Cerebellar nuclear complex (tissue), 1 donor: ENCODE results near the gene RAB7B.

Source experiments
- DNase-seq, 2 experiments: peaks; one replicate each; lab custom pipeline; 2025; lab: John Stamatoyannopoulos, UW

The RAB7B gene

DNA sequence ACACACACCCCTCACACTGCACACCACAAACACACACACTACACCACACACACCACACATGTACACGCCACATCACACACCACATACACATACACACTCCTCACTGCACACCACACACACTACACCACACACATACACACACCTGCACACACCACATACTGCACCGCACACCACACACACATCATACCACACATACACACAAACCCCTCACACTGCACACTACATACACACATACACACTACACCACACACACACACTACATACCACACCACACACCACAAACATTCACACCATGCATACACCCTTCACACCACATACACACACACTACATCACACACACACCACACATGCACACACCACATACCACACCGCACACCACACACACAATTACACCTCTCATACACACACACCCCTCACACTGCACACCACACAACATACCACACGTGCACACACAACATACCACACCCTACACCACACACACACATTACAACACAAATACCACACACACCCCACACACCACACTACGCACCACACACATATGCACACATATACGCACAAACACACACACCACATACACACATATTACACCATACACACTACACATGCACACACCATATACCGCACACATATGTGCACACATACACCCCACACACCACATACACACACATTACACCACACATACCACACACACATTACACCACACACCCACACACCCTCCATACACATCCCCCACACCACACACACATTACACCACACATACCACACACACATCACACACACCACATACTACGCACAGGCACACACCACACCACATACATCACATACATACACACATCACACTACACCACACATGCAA lies 29.6 kb downstream of the RAB7B start:
- no peak for DNase-seq

DNA sequence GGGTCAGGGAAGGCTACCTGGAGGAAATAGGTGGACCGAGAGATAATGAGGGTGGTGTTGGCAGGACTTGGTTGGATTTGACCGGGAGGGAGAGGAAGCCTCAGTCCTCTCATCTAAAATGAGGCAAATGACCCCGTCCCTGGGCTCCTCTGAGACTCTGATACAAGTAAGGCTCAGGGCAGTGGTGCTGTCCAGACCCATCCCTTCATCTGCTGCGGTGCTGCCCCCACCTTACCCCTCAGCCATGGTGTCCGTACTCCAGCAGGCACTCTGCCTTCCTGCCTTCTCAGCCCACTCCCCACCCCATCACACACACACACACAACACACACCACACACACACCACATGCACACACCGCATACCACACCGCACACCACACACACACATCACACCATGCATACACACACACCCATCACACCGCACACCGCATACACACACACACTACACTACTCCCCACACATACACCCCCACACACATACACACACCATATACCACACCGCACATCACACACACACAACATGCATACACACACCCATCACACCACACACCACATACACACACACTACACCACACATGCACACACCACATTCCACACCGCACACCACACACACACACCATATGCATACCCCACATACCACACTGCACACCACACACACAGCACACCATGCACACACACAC lies 30.6 kb downstream of the RAB7B start:
- DNase-seq, result no peak

DNA sequence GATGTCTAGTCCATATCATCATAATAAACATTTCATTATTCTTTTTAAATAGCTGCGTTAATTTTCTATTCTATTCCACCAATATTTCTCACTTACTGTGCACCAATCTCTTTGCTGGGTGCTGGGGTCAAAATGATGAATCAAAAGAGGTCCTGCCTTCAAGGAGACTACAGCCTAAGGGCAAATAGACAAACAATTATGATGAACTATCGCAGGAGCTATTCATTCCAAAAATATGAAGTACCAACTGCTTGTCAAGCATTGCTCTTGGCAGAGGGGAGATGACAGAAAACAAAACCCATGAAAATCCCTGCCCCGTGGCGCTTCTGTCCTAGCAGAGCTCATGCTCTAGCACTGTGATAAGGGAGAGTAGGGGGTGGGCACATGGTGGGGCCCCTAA lies 31.1 kb downstream of the RAB7B start:
- DNase-seq, result no peak

DNA sequence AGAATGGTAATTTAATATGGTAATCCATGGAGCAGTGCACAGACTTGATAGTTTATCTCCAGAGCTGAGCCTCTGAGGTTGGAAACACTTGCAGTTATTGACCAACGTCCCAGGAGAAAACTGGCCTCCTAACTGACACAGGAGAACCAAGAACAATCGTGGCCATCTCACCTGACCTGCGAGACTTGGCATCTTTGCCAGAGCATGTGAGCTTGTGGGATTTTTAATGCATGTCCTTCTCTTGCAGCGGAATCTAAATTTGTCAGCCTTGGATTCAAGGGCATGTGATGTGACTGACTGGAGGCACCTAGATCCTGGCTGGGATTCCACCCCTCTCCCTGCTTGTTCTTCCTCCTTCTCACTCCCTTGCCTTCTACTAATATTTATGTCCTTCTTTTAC lies 32.1 kb downstream of the RAB7B start:
- no peak for DNase-seq

DNA sequence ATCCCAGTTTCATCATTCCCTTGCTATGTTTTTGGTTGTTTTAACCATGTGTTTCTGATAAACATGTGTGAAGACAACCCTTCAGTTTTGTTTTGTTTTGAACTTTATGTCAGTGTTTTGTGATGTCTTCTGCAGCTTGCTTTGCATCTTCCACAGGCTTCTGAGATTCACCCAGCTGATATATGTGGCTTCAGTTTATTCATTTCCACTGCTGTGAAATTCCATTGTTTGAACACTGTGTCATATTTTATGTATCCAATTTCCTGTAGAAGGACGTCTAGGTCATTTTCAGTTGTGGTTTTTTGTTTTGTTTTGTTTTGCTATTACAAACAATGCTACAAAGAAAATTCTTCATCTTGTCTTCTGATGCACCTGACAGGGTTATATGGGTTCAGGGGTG lies 32.7 kb downstream of the RAB7B start:
- DNase-seq, result no peak

DNA sequence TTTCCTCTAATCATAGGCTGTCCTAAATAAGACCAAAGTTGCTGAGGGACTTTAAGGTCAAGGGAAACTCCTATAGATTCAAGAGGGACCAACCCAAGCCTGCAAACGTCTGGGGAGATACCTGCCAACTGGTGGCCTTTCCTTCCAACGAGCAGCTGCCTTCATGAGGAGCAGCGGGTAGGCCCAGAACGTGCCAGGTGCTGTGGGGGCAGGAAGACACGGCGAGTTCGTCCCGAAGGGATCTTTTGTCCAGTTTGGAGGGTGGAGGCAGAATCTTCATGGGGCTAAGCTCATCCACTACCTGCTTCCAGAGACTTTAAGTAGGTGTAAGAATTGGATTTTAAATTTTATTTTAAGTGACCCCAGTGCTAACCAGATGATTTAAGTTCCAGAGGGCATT lies 34.0 kb downstream of the RAB7B start:
- no peak for DNase-seq

DNA sequence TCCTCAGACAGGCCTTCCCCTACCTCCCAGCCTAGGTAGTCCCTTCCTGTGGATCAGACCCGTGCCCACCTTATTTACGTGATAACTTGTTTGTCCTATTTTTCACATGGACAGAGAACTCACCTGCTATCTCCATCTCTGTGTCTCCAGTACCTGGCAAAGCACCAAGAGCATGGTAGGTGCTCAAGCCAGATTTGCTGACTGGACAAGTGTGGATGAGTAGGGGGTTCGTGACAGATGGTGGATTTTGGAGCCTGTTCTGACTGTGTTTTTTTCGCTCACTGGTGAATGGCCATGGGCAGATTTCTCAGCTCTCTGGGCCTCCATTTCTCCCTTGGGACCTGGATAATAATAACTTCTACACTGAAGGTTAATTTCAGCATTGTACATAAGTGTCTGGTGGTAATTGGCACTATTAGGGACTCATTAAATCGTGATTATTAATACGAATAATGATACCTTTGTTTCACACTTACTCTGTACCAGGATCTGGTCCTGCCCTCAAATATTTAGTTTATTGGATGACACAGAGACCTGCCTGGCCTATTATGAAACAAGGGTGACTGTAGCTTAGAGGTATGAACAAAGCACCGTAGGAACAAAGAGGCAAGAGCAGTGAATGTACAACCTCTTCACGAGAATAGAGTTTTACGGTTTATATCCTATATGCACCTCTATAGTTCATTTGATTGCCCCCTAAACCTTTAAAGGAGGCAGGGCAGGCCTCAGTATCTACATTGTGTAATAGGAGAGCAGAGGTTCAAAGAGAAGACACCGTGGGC lies 35.5 kb downstream of the RAB7B start:
- no peak for DNase-seq

DNA sequence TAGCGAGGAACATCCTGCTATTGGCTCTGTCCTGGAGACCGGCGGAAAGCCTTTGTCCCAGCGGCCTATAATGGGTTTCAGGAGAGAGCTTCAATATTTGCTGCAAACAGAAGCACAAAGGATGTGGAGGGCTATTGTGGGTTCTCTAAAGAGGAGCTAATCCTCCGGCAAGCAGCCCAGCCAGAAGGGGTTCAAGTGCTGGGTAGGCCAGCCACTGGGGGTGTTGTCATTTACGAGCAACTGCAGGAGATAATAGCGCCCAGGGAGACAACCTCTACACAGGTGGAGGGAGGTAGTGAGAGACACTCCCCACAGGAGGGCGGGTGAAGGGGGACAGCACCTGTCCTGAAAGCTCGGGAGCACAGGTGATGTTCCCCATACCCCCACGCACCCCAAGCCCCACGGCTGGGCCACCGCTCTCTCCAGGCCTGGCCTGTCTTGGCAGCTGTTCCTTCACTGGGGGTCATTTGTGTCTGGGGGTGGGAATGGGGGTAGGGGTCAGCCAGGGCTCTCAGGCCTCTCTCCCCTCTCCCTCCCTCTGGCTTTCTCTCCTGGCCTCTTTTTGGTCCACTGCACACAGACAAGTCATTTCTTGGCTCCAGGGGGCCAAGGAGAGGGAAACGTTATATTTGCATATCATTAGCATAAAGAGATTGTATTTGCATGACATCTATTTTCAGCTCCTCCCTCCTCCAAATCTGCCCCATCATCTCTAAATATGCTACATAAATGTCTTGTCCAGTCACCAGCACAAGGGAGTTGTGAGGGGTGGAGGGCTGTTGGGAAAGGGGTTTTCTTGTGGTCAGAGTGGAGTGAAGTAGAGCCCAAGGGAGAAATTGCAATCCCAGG lies 37.9 kb downstream of the RAB7B start:
- no peak for DNase-seq

DNA sequence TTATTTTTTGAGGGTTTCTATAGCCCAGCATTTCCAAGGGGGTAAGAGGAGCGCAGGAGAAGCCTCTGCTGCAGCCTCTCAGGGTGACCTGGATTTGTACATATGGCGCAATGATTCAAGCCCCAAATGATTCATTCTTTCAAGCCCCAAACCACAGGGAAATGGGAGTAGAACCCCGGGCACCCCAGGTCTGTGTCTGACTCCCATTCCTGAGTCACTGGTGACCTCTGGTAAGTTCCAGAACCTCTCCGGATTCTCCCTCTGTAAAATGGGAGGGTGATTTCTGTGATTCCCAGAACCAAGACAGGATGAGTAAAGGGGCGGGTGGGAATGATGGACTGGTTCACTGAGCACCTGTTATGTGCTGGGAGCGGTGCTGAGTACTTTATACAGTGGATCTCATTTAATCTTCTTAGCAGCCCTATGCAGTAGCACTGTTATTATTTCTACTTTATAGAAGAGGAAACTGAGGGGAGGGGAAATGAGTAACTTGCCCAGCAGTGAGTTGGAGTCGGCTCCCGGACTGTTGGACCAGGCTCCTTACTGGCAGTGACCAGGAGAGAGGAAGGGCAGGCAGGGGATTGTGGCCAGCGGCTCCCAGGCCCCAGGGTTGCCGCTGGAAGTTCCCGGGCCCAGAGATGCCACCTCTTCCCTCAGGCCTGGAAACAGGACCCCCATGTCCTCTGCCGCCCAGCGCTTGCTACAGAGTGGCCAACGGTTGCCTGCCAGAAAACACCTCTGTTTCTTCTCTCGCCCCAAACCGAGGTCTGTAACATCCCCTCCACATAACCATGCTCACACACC lies 39.6 kb downstream of the RAB7B start:
- no peak for DNase-seq

DNA sequence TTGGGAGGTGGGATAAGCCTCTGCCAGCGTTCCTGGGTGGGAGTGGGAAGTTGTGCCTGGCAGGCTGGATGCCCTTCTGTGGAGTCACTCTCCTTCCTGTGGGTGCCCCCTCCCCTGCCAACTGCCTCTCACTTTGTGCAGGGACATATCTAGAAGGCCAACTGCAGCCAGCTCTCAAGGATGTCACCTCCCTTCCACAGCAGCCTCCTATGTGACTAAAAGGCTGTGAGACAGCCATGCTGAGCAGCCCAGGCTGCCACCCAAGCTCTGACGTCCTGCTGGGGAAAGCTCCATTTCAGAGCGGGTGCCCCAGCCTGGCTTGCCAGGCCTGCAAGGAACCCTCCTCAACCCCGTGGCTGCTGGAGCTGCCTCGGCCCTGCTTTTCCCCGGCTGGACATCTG lies 40.4 kb downstream of the RAB7B start:
- DNase-seq, result no peak

DNA sequence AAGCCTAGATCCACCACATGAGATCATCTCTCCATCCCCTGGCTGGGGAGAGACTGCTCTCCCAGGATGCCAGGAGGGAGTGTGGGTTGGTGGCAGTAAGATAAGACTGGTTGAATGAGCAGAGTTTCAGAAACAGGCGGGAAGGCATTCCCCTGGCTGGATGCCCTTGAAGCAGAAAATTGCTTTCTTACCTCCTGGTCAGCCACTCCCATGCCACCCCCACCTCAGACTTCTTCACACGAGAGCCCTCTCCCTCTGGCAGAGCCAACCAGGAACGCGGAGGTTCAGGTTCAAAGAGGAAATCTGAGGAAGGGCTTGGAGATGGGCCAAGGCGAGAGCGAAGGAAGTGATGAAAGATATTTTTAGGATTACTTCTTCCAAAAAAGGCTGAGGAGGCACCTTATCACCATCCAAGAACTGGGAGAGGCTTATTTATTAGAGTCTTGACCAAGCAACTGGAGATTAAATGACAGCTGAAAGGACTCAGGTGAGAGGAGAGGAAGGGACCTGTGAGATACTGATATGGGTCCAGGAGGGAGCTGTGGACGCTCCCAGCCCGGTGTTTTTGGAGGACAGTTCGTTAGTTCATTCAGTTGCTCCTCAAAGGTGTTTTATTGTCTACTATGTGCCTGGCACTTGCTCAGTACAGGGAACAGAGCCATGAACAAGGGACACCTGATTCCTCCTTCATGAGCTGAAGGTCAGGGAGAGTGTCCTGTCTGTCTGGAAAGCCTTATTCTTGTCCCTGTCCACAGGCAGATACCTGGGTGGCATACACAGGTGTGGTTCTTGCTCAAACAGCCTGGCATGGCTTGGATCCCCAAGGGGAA lies 41.0 kb downstream of the RAB7B start:
- no peak for DNase-seq

DNA sequence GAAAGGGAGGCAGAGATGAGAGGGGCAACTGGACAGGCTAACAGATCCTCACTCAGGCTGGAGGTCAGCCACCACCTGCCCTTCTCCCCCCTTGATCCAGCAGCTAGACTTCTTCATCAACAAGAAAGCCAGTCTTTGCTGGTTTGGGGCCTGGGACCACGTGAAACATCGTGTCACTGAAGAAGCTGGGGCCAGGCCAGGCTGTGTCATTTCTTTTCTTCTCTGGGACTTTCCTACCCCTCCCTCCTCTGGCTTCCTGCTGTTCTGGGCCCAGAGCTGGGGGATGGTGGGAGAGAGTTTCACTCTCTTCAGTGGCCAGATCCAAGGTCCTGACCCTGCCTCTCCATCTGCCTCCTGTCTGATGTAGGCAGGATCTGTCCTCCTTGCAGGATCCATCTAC lies 41.8 kb downstream of the RAB7B start:
- no peak for DNase-seq

DNA sequence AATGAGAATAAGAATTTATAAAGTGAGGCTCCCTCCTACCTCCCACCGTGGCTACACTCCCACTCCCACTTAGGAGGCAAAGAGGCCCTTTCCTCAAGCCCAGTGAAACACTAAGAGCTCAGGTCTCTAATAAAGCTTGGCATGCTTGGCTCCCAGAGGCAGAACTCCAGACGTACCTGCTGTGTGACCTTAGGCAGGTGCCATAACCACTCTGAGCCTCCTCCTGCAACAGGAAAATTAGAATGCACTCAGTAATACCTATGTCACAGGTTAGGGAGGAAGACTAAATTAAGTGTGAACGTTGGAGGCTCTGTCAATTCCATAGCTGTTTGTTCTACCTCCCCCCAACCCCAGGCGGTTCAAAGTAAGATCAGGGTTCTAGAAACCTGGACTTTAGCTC lies 43.4 kb downstream of the RAB7B start:
- DNase-seq, result no peak

DNA sequence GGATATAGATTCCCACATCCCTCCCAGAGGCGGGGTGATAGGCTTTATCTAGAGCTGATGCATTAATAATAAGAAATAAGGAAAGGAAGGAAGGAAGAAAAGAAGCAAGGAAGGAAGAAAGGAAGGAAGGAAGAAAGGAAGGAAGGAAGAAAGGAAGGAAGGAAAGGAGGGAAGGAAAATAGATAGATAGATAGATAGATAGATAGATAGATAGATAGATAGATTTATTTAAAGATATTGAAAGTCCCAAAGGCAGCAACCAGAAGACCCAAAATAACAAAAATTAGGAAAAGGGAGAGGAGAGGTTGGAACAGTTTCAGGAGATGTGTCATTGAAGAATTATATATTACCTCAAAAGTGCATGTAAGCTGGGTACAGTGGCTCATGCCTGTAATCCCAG lies 47.7 kb downstream of the RAB7B start:
- no peak for DNase-seq

DNA sequence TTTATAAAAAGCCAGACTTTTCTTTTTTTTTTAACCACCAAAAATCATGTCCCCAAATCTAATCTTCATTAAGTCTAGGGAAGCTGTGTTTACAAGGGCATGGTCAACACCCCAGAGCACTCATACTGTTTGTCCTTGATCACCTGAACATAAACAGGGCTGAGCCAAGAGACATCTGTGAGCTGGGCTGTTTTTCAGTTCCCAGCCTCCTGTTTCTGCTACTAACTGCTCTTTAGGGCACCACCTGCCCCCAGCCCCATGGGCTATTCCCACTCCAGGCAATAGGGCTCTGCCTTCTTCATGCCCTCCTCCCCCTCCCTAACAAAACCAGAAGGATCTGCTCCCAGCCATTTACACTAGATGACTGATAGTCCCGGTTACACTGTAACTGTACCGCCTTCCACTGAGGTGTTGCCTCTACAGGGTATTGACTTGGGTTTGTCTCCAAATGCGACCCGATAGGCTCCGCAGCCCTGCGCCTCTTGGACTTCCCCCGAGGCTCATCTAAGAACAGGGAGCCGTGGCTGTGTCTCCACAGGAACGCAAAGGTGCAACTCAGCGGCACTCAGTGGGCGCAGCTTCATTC lies 48.3 kb downstream of the RAB7B start:
- no peak for DNase-seq

DNA sequence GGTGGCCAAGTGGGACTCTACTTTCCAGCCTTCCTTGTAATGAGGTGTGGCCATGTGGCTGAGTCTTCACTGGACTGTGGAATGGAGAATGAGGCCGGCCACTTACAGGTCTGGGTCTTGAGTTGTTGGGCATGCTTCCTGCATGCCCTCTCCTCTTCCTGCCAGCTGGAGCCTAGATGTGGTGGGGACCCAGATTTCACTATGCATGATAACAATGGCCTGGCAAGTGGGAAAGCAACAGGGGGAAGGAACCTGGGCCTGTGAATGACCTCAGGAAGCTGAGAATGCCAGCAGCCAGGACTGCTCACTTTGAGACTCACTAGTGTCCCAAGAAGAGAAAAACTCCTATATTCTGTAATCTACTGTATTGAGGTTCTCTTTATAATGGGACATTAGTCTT lies 51.4 kb downstream of the RAB7B start:
- DNase-seq, result no peak

DNA sequence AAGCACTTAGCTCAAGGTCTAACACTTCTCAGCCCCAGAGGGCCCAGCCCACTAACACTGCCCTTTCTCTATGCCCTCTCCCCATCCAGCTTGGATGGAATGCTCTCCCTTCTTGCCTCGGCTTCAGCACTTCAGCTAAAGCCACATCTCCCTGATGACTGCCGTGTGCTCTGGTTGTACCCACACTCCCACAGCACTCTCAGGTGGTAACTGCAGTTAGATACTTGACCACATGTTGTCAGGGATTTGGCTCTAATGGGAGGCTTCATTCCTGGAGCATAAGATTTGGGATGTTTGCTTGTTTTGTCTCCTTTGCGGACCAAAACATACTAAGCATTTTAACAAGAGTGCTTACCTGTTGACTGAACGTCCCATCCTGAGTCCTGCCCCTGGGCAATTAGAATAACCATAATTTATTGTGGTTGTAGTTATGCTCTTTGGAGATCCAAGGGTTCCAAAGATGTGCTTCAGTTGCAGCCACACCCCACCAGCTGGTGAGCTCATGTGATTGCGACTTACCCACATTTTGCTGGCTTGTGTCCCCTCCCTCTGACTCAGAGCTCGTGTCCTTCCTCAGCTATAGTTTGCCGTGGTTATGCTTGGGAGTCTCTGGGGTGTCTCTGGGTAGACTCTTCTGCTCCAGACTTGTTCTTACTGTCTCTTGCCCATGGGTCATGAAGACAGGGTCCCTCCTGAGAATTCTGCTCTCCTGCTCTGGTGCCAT lies 52.2 kb downstream of the RAB7B start:
- DNase-seq, result no peak

DNA sequence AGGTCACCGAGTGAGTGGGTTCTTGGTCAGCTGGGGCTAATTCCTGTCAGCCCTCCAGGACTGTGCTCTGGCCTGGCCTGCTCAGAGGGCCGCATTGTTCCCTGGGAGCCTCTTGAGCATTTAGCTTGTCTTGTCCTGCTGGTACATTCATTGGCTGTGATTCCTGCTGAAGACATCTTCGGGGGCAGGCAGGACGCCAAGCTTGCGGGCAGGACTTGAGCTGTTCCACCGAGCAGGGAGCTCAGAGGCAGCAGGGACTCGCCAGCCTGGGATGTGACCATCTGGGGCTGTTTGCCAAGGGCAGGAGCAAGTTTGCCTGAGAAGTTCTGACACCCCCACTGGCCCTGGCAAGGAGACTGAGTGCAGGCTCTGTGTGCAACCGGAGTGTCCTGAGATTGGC lies 52.9 kb downstream of the RAB7B start:
- no peak for DNase-seq

DNA sequence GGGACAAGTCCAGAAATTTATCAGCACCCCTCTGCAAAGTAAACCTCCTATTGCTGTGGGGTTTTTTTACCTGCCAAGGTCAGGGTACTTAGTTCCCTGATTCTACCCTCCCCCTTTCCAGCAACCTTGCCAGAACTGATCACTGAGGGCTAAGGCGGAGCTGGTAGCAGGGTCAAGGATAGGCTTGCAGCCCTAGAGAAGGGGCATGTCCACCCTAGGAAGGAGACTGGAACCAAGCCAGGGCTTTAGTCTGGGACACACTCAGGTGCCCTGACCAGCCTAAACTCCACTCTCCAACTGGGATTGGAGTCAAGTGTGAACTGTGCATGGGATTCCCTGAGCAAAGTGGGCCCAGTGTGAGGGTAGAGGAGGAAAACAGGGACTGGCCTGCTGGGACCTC lies 53.4 kb downstream of the RAB7B start:
- no peak for DNase-seq
